K562 (cell line): ENCODE data around the gene SPAG9. TPM values are rescaled to one million over a fixed set of nuclear protein-coding genes. Genes with fewer than 3 reads are reported as not detected.

Experiments
- BCOR ChIP-seq: fragments of 450-650 bp; IDR thresholded peaks from 2 replicates; pipeline ENCODE4 v1.6.1; 2016
- JUNB ChIP-seq: fragments of 450-650 bp; formaldehyde crosslinking; conservative IDR thresholded peaks from 2 replicates; pipeline ENCODE4 v1.4.0; 2020; ENCODE audit warnings: mild to moderate bottlenecking
- NFXL1 ChIP-seq: fragments of 450-650 bp; formaldehyde crosslinking; IDR thresholded peaks from 2 replicates; pipeline ENCODE4 v1.4.0; 2021; ENCODE audit warnings: mild to moderate bottlenecking
- NR1H2 ChIP-seq: sonication (generic); formaldehyde crosslinking; IDR thresholded peaks from 2 replicates; pipeline ENCODE4 v1.4.0; 2020; ENCODE audit warnings: mild to moderate bottlenecking, missing genetic modification reagents
- PHF20 ChIP-seq: fragments of 450-650 bp; IDR thresholded peaks from 2 replicates; pipeline ENCODE4 v1.6.1; 2018; ENCODE audit not compliant: partially characterized antibody
- PHF8 ChIP-seq: fragments of 200-600 bp; sonication (generic); IDR thresholded peaks from 2 replicates; pipeline ENCODE4 v1.6.1; 2012; ENCODE audit warnings: mixed run types, mild to moderate bottlenecking, inconsistent platforms, low read length, moderate library complexity, borderline replicate concordance
- SMAD4 ChIP-seq: fragments of 250-450 bp; sonication (Bioruptor Pico); conservative IDR thresholded peaks from 2 replicates; pipeline ENCODE4 v1.8.0; 2021; ENCODE audit warnings: inconsistent platforms, mild to moderate bottlenecking, moderate library complexity
- TRIM28 ChIP-seq: fragments of 450-650 bp; IDR thresholded peaks from 2 replicates; pipeline ENCODE4 v1.6.1; 2017
- ZBTB1 ChIP-seq: sonication (generic); formaldehyde crosslinking; IDR thresholded peaks from 2 replicates; pipeline ENCODE4 v1.8.1; 2023; ENCODE audit warnings: missing genetic modification reagents, low read depth, mild to moderate bottlenecking, borderline replicate concordance
- ZBTB8A ChIP-seq: fragments of 450-650 bp; IDR thresholded peaks from 2 replicates; pipeline ENCODE4 v1.6.1; 2018; ENCODE audit warnings: mild to moderate bottlenecking, moderate library complexity; ENCODE audit not compliant: partially characterized antibody
- ZNF133 ChIP-seq: fragments of 250-450 bp; sonication (Bioruptor Pico); IDR thresholded peaks from 2 replicates; pipeline ENCODE4 v1.4.0; 2020; ENCODE audit warnings: mild to moderate bottlenecking
- ZNF57 ChIP-seq: fragments of 450-650 bp; formaldehyde crosslinking; IDR thresholded peaks from 2 replicates; pipeline ENCODE4 v1.4.0; 2020; ENCODE audit warnings: mild to moderate bottlenecking, moderate library complexity
- polyA plus RNA-seq, 8 experiments: library from polyadenylated mRNA; depleted of rRNA in 4 of 8; stranded (reverse) in 5 of 8; unstranded in 3 of 8; fragments of >200 nt; fragmentation: Nextera tagmentation in 2 of 8; fragmentation: Illumina TruSeq in 1 of 8; extraction: Ambion mirVana in 2 of 8; extraction: Trizol in 1 of 8; gene quantifications; 2 replicates each; pipeline versions ENCODE4 v1.2.1 to v1.2.3, GENCODE V29; 2011 to 2014; ENCODE audit warnings: inconsistent platforms in 1 of 8, missing spikeins in 1 of 8
- total RNA-seq, 7 experiments: library from RNA; depleted of rRNA in 6 of 7; stranded (reverse); fragments of >200 nt in 6 of 7; fragmentation: Illumina TruSeq in 2 of 7; extraction: Trizol in 2 of 7; gene quantifications; 2 replicates each; pipeline versions ENCODE4 v1.2.1 to v1.2.3, GENCODE V29; 2011 to 2021; ENCODE audit warnings: low replicate concordance in 1 of 7
- TF ChIP-seq, protein P1 (sequence below): sonication (generic); formaldehyde crosslinking; IDR thresholded peaks from 2 replicates; pipeline ENCODE4 v1.8.1; 2023; ENCODE audit warnings: mild to moderate bottlenecking, missing genetic modification reagents
- TF ChIP-seq, protein P2 (sequence below): sonication (generic); formaldehyde crosslinking; IDR thresholded peaks from 2 replicates; pipeline ENCODE4 v1.8.0; 2022; ENCODE audit warnings: mild to moderate bottlenecking, low read depth, missing genetic modification reagents
- TF ChIP-seq, protein P3 (sequence below): fragments of 250-450 bp; sonication (Bioruptor Pico); IDR thresholded peaks from 2 replicates; pipeline ENCODE4 v1.5.0; 2021

Gene SPAG9
- total and polyA plus RNA-seq, 9 of the 15 experiments (the other 6 are each of a cell fraction or from before 2014, with no cell fraction given), result 12.2 to 99.2 (median 58.2) TPM

DNA sequence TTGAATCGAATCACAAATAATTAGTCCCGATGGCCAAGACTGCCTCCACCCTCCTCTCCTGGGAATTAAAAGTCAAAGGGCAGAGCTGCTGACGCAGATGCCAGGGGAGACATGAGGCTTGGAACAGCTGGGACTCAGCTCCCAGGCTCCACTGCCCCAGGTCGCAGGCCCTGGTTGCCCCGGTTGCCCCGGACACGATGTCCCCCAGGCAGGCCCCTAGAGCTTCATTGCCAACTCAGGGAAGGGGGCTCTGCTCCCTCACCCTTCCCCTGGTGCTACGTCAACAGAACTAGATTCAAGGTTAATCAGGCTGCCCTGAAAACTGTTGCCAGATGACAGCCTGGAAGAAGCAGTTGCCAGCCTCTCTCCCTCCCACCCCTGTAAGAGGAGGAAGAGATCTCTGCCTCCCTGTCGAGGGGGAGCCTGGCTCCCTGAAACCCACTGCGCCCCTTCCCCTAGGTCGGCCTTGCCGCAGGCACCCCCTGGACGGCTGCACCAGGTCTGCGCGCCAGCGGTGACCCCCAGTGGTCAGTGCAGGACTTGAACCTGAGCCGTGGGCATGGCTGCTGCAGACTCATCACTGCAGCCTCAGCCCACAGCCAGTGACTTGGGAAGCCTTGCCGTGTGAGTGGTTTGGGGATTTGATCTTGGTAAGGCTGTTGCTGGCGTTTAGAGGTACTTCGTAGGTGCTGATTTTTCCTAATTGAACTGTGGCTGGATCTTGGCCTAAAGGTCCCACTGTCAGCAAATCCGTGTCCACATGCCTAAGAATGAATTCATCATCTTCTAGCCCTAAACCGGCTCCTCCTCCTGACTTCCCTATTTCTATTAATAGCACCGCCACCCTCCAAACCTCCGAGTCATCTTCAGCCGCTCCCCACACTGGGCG, 170.4 kb downstream of the SPAG9 start (continued):
- peak; percentile 17; the same call in 1 of the 2 replicates for TF ChIP-seq BCOR
- TF ChIP-seq, protein P1, sequence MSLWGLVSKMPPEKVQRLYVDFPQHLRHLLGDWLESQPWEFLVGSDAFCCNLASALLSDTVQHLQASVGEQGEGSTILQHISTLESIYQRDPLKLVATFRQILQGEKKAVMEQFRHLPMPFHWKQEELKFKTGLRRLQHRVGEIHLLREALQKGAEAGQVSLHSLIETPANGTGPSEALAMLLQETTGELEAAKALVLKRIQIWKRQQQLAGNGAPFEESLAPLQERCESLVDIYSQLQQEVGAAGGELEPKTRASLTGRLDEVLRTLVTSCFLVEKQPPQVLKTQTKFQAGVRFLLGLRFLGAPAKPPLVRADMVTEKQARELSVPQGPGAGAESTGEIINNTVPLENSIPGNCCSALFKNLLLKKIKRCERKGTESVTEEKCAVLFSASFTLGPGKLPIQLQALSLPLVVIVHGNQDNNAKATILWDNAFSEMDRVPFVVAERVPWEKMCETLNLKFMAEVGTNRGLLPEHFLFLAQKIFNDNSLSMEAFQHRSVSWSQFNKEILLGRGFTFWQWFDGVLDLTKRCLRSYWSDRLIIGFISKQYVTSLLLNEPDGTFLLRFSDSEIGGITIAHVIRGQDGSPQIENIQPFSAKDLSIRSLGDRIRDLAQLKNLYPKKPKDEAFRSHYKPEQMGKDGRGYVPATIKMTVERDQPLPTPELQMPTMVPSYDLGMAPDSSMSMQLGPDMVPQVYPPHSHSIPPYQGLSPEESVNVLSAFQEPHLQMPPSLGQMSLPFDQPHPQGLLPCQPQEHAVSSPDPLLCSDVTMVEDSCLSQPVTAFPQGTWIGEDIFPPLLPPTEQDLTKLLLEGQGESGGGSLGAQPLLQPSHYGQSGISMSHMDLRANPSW (CRISPR knock-in tag), result 0 out of 2 replicates have a peak, but pooled peaks have one; percentile 64
- no peak; the same call in 1 of the 2 replicates for TF ChIP-seq PHF8
- no peak for TF ChIP-seq NFXL1 (CRISPR knock-in tag)
- no peak for TF ChIP-seq NR1H2 (CRISPR knock-in tag)
- TF ChIP-seq PHF20, result no peak
- no peak for TF ChIP-seq JUNB
- TF ChIP-seq, protein P2, sequence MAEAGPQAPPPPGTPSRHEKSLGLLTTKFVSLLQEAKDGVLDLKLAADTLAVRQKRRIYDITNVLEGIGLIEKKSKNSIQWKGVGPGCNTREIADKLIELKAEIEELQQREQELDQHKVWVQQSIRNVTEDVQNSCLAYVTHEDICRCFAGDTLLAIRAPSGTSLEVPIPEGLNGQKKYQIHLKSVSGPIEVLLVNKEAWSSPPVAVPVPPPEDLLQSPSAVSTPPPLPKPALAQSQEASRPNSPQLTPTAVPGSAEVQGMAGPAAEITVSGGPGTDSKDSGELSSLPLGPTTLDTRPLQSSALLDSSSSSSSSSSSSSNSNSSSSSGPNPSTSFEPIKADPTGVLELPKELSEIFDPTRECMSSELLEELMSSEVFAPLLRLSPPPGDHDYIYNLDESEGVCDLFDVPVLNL (CRISPR knock-in tag), result no peak
- no peak for TF ChIP-seq ZNF133 (CRISPR knock-in tag)
- TF ChIP-seq TRIM28, result 0 out of 2 replicates have a peak, but pooled peaks have one; percentile 62
- no peak for TF ChIP-seq ZBTB8A
- no peak for TF ChIP-seq ZBTB1 (CRISPR knock-in tag)
- TF ChIP-seq, protein P3, sequence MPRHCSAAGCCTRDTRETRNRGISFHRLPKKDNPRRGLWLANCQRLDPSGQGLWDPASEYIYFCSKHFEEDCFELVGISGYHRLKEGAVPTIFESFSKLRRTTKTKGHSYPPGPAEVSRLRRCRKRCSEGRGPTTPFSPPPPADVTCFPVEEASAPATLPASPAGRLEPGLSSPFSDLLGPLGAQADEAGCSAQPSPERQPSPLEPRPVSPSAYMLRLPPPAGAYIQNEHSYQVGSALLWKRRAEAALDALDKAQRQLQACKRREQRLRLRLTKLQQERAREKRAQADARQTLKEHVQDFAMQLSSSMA, result no peak
- TF ChIP-seq ZNF57, result 0 out of 2 replicates have a peak, but pooled peaks have one; percentile 5
- peak; percentile 29; the same call in 1 of the 2 replicates for TF ChIP-seq SMAD4 (CRISPR knock-in tag)
